CD4-positive, CD25-positive, alpha-beta regulatory T cell (primary cell): ENCODE measurements around the gene ILKAP. TPM values are rescaled to one million over a fixed set of nuclear protein-coding genes. Genes with fewer than 3 reads are reported as not detected.
A peak's percentile ranks its signal among the peaks of the same experiment; 100 is the strongest.

Experiments
- ATAC-seq, 2 donors: fragments of 150-1000 bp; cut with Tn5 transposase; one replicate each; pipeline ENCODE4 v1.10.0; 2021; ENCODE audit warnings: low read depth in 2 of 2, moderate number of reproducible peaks in 2 of 2, moderate library complexity in 1 of 2
- DNase-seq, 3 donors: peaks; one replicate each; pipeline versions ENCODE4 v3.0.0 to v3.0.0-alpha.2; 2012 to 2022; ENCODE audit warnings: mixed read lengths in 1 of 3
- H3K27ac ChIP-seq: one replicate; pipeline ENCODE4 v1.7.0; 2013; ENCODE audit warnings: mild to moderate bottlenecking, low read length; ENCODE audit not compliant: insufficient read depth, poor library complexity, severe bottlenecking
- H3K27me3 ChIP-seq: one replicate; pipeline ENCODE4 v1.7.0; 2013; ENCODE audit warnings: low read length; ENCODE audit not compliant: control insufficient read depth, insufficient read depth
- H3K36me3 ChIP-seq: one replicate; pipeline ENCODE4 v1.7.0; 2013; ENCODE audit warnings: mild to moderate bottlenecking, low read length, moderate library complexity; ENCODE audit not compliant: control insufficient read depth, insufficient read depth
- H3K4me1 ChIP-seq: 2 replicates; pipeline ENCODE4 v1.7.0; 2013; ENCODE audit warnings: mild to moderate bottlenecking, low read length; ENCODE audit not compliant: insufficient read depth, control insufficient read depth, poor library complexity, severe bottlenecking
- H3K4me3 ChIP-seq: one replicate; pipeline ENCODE4 v1.7.0; 2013; ENCODE audit warnings: low read depth, mild to moderate bottlenecking, low read length, moderate library complexity
- H3K9me3 ChIP-seq, 2 experiments: 1 replicate in 1 of 2; 2 replicates in 1 of 2; pipeline ENCODE4 v1.7.0; 2013; ENCODE audit warnings: low read length in 2 of 2, mild to moderate bottlenecking in 1 of 2, moderate library complexity in 1 of 2; ENCODE audit not compliant: control insufficient read depth in 2 of 2
- H3K27ac Mint-ChIP-seq, 3 donors: one replicate each; pipeline ENCODE4 v1.8.0; 2020 to 2022; ENCODE audit warnings: mild to moderate bottlenecking in 3 of 3, mixed read lengths in 3 of 3, moderate library complexity in 2 of 3
- H3K27me3 Mint-ChIP-seq: one replicate; pipeline ENCODE4 v1.8.0; 2022; ENCODE audit warnings: mild to moderate bottlenecking, mixed read lengths
- H3K36me3 Mint-ChIP-seq: one replicate; pipeline ENCODE4 v1.8.0; 2020; ENCODE audit warnings: mixed read lengths
- H3K4me1 Mint-ChIP-seq, 4 donors: one replicate each; pipeline ENCODE4 v1.8.0; 2020 to 2022; ENCODE audit warnings: mixed read lengths in 4 of 4, mild to moderate bottlenecking in 1 of 4
- H3K4me3 Mint-ChIP-seq, 4 donors: one replicate each; pipeline ENCODE4 v1.8.0; 2020 to 2022; ENCODE audit warnings: mild to moderate bottlenecking in 4 of 4, mixed read lengths in 4 of 4, moderate library complexity in 3 of 4
- H3K9me3 Mint-ChIP-seq, 7 donors: one replicate each; pipeline ENCODE4 v1.8.0; 2020 to 2022; ENCODE audit warnings: mixed read lengths in 7 of 7, mild to moderate bottlenecking in 3 of 7, moderate library complexity in 2 of 7
- polyA plus RNA-seq, 4 donors: library from polyadenylated mRNA; unstranded; fragments of 300-500 nt; fragmentation: Illumina TruSeq; gene quantifications; one replicate each; pipeline ENCODE4 v1.2.3, GENCODE V29; 2021
- total RNA-seq: library from RNA; stranded (reverse); gene quantifications from one replicate; pipeline ENCODE4 v1.2.3, GENCODE V29; 2022

Gene ILKAP
- total and polyA plus RNA-seq, 5 donors from 2014 or later, result 39.7 to 122 (median 50.7) TPM

GRCh38 chr2:238169048-238169707 is 34.3 kb downstream of the ILKAP start:
- Histone ChIP-seq H3K4me3 (no peak overlapping the region), H3K27ac (no peak overlapping the region), H3K4me1 (no peaks in the 10 kb centered on the region), H3K36me3 (peaks cover 56% of the 10 kb centered on the region), H3K9me3 (no peaks in the 10 kb centered on the region), H3K27me3 (no peaks in the 10 kb centered on the region)
- Mint-ChIP-seq H3K4me1 (peaks cover 0 to 3% (median 2%) of the 10 kb centered on the region in 4 donors), H3K27ac (peak overlapping the region in 1 of 3 donors; percentile 17), H3K36me3 (peaks cover 40% of the 10 kb centered on the region), H3K27me3 (peaks cover 12% of the 10 kb centered on the region), H3K4me3 (no peak overlapping the region), H3K9me3 (no peaks in the 10 kb centered on the region)
- DNase-seq (no peak), ATAC-seq (no peak)

GRCh38 chr2:238168196-238169047 is 35.1 kb downstream of the ILKAP start:
- Mint-ChIP-seq H3K27me3 (peaks cover 12% of the 10 kb centered on the region), H3K4me3 (no peak overlapping the region), H3K4me1 (peaks cover 0 to 3% (median 2%) of the 10 kb centered on the region in 4 donors), H3K9me3 (no peaks in the 10 kb centered on the region), H3K27ac (peak overlapping the region in 2 of 3 donors; percentile 17 to 26), H3K36me3 (peaks cover 33% of the 10 kb centered on the region)
- ATAC-seq (no peak), DNase-seq (peak in 1 of 3 donors; percentile 53)
- peaks cover 49% of the 10 kb centered on the region for H3K36me3 ChIP-seq
- H3K4me1 ChIP-seq, result no peaks in the 10 kb centered on the region
- no peak overlapping the region for H3K27ac ChIP-seq
- H3K4me3 ChIP-seq, result no peak overlapping the region
- no peaks in the 10 kb centered on the region for H3K9me3 ChIP-seq
- no peaks in the 10 kb centered on the region for H3K27me3 ChIP-seq

GRCh38 chr2:238167761-238168160 is 35.7 kb downstream of the ILKAP start:
- Mint-ChIP-seq H3K4me3 (no peak overlapping the region), H3K27me3 (peaks cover 12% of the 10 kb centered on the region), H3K9me3 (no peaks in the 10 kb centered on the region), H3K36me3 (peaks cover 27% of the 10 kb centered on the region), H3K4me1 (peaks cover 0 to 3% (median 2%) of the 10 kb centered on the region in 4 donors), H3K27ac (no peak overlapping the region)
- Histone ChIP-seq H3K9me3 (no peaks in the 10 kb centered on the region), H3K4me3 (no peak overlapping the region), H3K27ac (no peak overlapping the region), H3K27me3 (no peaks in the 10 kb centered on the region), H3K4me1 (no peaks in the 10 kb centered on the region), H3K36me3 (peaks cover 42% of the 10 kb centered on the region)
- no peak for ATAC-seq
- no peak for DNase-seq

- Mint-ChIP-seq H3K4me3 (no peak overlapping the region), H3K4me1 (peaks cover 0 to 3% (median 2%) of the 10 kb centered on the region in 4 donors), H3K9me3 (no peaks in the 10 kb centered on the region), H3K27me3 (peaks cover 13% of the 10 kb centered on the region), H3K36me3 (peaks cover 23% of the 10 kb centered on the region), H3K27ac (no peak overlapping the region)
- Histone ChIP-seq H3K36me3 (peaks cover 38% of the 10 kb centered on the region), H3K4me3 (no peak overlapping the region), H3K9me3 (no peaks in the 10 kb centered on the region), H3K4me1 (no peaks in the 10 kb centered on the region), H3K27me3 (no peaks in the 10 kb centered on the region), H3K27ac (no peak overlapping the region)
- no peak for DNase-seq
- ATAC-seq, result no peak
Measured at GRCh38 chr2:238167344-238167715, 36.2 kb downstream of the ILKAP start.

GRCh38 chr2:238166391-238167343 is 36.8 kb downstream of the ILKAP start:
- H3K4me1 Mint-ChIP-seq, result peaks cover 0 to 3% (median 2%) of the 10 kb centered on the region in 4 donors
- H3K4me1 ChIP-seq, result no peaks in the 10 kb centered on the region
- no peaks in the 10 kb centered on the region for H3K27me3 ChIP-seq
- H3K4me3 ChIP-seq, result no peak overlapping the region
- peaks cover 19% of the 10 kb centered on the region for H3K27me3 Mint-ChIP-seq
- no peak overlapping the region for H3K4me3 Mint-ChIP-seq
- ATAC-seq (no peak), DNase-seq (no peak)
- H3K9me3 Mint-ChIP-seq, result no peaks in the 10 kb centered on the region
- no peaks in the 10 kb centered on the region for H3K9me3 ChIP-seq
- H3K36me3 Mint-ChIP-seq, result peaks cover 16% of the 10 kb centered on the region
- H3K27ac Mint-ChIP-seq, result no peak overlapping the region
- peaks cover 32% of the 10 kb centered on the region for H3K36me3 ChIP-seq
- H3K27ac ChIP-seq, result no peak overlapping the region

- peaks cover 9% of the 10 kb centered on the region for H3K36me3 Mint-ChIP-seq
- peaks cover 0 to under 1% (median 0%) of the 10 kb centered on the region in 7 donors for H3K9me3 Mint-ChIP-seq
- no peak for ATAC-seq
- no peaks in the 10 kb centered on the region for H3K27me3 ChIP-seq
- peaks cover 32% of the 10 kb centered on the region for H3K27me3 Mint-ChIP-seq
- no peak for DNase-seq
- H3K4me1 ChIP-seq, result no peaks in the 10 kb centered on the region
- H3K4me3 ChIP-seq, result no peak overlapping the region
- peaks cover 0 to 6% (median 0%) of the 10 kb centered on the region in 4 donors for H3K4me1 Mint-ChIP-seq
- H3K27ac ChIP-seq, result no peak overlapping the region
- no peak overlapping the region for H3K27ac Mint-ChIP-seq
- H3K9me3 ChIP-seq, result no peaks in the 10 kb centered on the region
- H3K4me3 Mint-ChIP-seq, result no peak overlapping the region
- peaks cover 24% of the 10 kb centered on the region for H3K36me3 ChIP-seq
Measured at GRCh38 chr2:238165288-238165921, 38.1 kb downstream of the ILKAP start.

GRCh38 chr2:238164906-238165287 is 38.6 kb downstream of the ILKAP start:
- ATAC-seq, result no peak
- peaks cover 0 to 1% (median 0%) of the 10 kb centered on the region in 7 donors for H3K9me3 Mint-ChIP-seq
- H3K4me3 ChIP-seq, result no peak overlapping the region
- peaks cover 34% of the 10 kb centered on the region for H3K27me3 Mint-ChIP-seq
- peak overlapping the region in 2 of 4 donors; percentile 32 to 35 for H3K4me3 Mint-ChIP-seq
- H3K4me1 Mint-ChIP-seq, result peaks cover 0 to 6% (median 0%) of the 10 kb centered on the region in 4 donors
- no peak overlapping the region for H3K27ac Mint-ChIP-seq
- DNase-seq, result no peak
- no peaks in the 10 kb centered on the region for H3K27me3 ChIP-seq
- peaks cover 19% of the 10 kb centered on the region for H3K36me3 ChIP-seq
- peaks cover 6% of the 10 kb centered on the region for H3K36me3 Mint-ChIP-seq
- no peak overlapping the region for H3K27ac ChIP-seq
- H3K4me1 ChIP-seq, result no peaks in the 10 kb centered on the region
- no peaks in the 10 kb centered on the region for H3K9me3 ChIP-seq
